ENCODE measurements around the gene DYNLT2B.

The DYNLT2B gene

DNA sequence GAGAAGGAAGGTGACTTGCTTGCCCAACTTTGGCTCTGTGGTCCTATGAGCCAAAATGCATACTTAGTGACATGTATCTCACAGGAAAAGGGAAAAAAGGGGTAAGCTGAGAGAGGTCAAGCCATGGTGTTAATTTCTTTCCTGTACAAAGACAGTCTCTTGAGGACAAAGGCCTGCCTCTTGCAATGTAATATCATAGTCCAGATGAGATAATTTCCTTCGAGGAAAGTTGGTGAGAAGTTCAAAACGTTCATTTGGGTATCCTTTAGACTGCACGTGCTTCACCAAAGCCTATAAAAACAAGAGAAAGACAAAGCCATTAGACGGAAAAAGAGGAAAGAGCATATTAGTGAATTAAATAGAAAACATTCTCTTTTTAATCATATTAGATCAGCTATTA lies 38.5 kb upstream of the DYNLT2B start:
- ATAC-seq = no peak
- TF ChIP-seq ZNF8 (CRISPR knock-in tag; IDR thresholded peaks at IDR 0.05) = no peak

- no peak for TF ChIP-seq TCF4 (CRISPR knock-in tag; IDR thresholded peaks at IDR 0.05; ENCODE audit: borderline replicate concordance)
- TF ChIP-seq CSDC2 (CRISPR knock-in tag; IDR thresholded peaks at IDR 0.05) = no peak
- ATAC-seq = no peak
Observed at GRCh38 chr3:196355668-196356067, 37.6 kb upstream of the DYNLT2B start.

DNA sequence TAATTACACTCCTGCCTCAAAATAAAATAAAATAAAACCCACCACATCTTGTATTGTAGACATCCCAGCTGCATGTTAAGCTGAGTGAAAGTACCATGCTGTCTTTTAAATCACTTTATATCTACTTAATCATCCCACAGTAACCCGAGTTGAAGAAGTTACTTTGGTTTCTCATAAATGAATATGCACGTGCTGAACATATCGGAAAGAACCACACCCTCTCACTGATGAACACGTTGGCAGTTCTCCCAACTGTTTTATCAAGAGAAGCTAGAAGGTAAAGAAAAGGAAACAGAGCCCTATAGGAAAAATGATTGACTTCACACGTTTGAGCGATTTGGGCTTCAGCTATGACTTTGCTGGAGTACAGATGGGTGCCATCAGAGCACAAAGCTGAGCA lies 36.1 kb upstream of the DYNLT2B start:
- no peak for ATAC-seq
- TF ChIP-seq TOX (CRISPR knock-in tag; IDR thresholded peaks at IDR 0.05; ENCODE audit: borderline replicate concordance) = no peak
- no peak for TF ChIP-seq ZC3H10 (CRISPR knock-in tag; IDR thresholded peaks at IDR 0.05)
- no peak for TF ChIP-seq TSHZ2 (CRISPR knock-in tag; IDR thresholded peaks at IDR 0.05)
- TF ChIP-seq TCF4 (CRISPR knock-in tag; IDR thresholded peaks at IDR 0.05; ENCODE audit: borderline replicate concordance) = no peak

DNA sequence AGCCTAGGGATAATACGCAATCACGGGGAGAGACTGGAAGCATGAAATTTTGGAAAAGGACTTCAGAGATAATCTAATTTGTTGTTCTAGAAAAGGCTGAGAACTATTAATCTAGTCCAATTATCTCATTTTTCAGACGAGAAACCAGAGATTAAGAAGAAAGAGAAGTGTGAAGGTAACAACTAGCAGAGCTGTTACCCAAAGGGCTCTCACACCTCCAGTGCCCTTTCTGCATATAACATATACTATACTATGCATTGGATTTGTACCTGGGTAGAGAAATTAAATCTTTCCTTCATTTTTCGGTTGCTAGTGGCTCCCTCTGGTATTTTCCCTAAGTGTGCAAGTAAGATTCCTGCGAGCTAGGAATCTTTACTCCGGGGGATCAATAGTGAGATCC lies 33.5 kb upstream of the DYNLT2B start:
- ATAC-seq = no peak
- no peak for TF ChIP-seq TCF4 (CRISPR knock-in tag; IDR thresholded peaks at IDR 0.05; ENCODE audit: borderline replicate concordance)
- TF ChIP-seq OSR1 (CRISPR knock-in tag; IDR thresholded peaks at IDR 0.05) = no peak
- no peak for TF ChIP-seq PPARA (CRISPR knock-in tag; IDR thresholded peaks at IDR 0.05; ENCODE audit: borderline replicate concordance)
- TF ChIP-seq ISL1 (CRISPR knock-in tag; IDR thresholded peaks at IDR 0.05) = no peak

- no peak for ATAC-seq
- no peak for TF ChIP-seq ARNTL (CRISPR knock-in tag; IDR thresholded peaks at IDR 0.05; ENCODE audit: borderline replicate concordance, low read depth)
- TF ChIP-seq ZNF565 (CRISPR knock-in tag; conservative IDR thresholded peaks at IDR 0.05; ENCODE audit: low read depth) = no peak
- no peak for TF ChIP-seq ZFP30 (CRISPR knock-in tag; IDR thresholded peaks at IDR 0.05)
- no peak for TF ChIP-seq ZNF8 (CRISPR knock-in tag; IDR thresholded peaks at IDR 0.05)
- no peak for TF ChIP-seq CREB5 (CRISPR knock-in tag; IDR thresholded peaks at IDR 0.05; ENCODE audit: low read depth)
- no peak for TF ChIP-seq RARB (CRISPR knock-in tag; IDR thresholded peaks at IDR 0.05)
- no peak for TF ChIP-seq ISL1 (CRISPR knock-in tag; IDR thresholded peaks at IDR 0.05)
- TF ChIP-seq OSR1 (CRISPR knock-in tag; IDR thresholded peaks at IDR 0.05) = no peak
- TF ChIP-seq BACH2 (CRISPR knock-in tag; IDR thresholded peaks at IDR 0.05; ENCODE audit: borderline replicate concordance) = no peak
- TF ChIP-seq CSDC2 (CRISPR knock-in tag; IDR thresholded peaks at IDR 0.05) = no peak
- no peak for TF ChIP-seq ZFP3 (CRISPR knock-in tag; IDR thresholded peaks at IDR 0.05)
- TF ChIP-seq GLIS3 (CRISPR knock-in tag; IDR thresholded peaks at IDR 0.05) = no peak
- no peak for TF ChIP-seq ZNF70 (CRISPR knock-in tag; IDR thresholded peaks at IDR 0.05)
- TF ChIP-seq ZC3H10 (CRISPR knock-in tag; IDR thresholded peaks at IDR 0.05) = no peak
- TF ChIP-seq PPARA (CRISPR knock-in tag; IDR thresholded peaks at IDR 0.05; ENCODE audit: borderline replicate concordance) = no peak
- TF ChIP-seq TCF4 (CRISPR knock-in tag; IDR thresholded peaks at IDR 0.05; ENCODE audit: borderline replicate concordance) = no peak
- TF ChIP-seq SNAI2 (CRISPR knock-in tag; IDR thresholded peaks at IDR 0.05) = no peak
Observed at GRCh38 chr3:196350067-196350466, 32.0 kb upstream of the DYNLT2B start.

GRCh38 chr3:196348698-196349097 lies 30.7 kb upstream of the DYNLT2B start:
- TF ChIP-seq TSHZ2 (CRISPR knock-in tag; IDR thresholded peaks at IDR 0.05) (no peak), ZNF70 (CRISPR knock-in tag; IDR thresholded peaks at IDR 0.05) (no peak), CSDC2 (CRISPR knock-in tag; IDR thresholded peaks at IDR 0.05) (no peak), GLIS3 (CRISPR knock-in tag; IDR thresholded peaks at IDR 0.05) (no peak), SNAI2 (CRISPR knock-in tag; IDR thresholded peaks at IDR 0.05) (no peak)
- TF ChIP-seq, protein P1, sequence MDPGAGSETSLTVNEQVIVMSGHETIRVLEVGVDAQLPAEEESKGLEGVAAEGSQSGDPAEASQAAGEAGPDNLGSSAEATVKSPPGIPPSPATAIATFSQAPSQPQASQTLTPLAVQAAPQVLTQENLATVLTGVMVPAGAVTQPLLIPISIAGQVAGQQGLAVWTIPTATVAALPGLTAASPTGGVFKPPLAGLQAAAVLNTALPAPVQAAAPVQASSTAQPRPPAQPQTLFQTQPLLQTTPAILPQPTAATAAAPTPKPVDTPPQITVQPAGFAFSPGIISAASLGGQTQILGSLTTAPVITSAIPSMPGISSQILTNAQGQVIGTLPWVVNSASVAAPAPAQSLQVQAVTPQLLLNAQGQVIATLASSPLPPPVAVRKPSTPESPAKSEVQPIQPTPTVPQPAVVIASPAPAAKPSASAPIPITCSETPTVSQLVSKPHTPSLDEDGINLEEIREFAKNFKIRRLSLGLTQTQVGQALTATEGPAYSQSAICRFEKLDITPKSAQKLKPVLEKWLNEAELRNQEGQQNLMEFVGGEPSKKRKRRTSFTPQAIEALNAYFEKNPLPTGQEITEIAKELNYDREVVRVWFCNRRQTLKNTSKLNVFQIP (CRISPR knock-in tag; IDR thresholded peaks at IDR 0.05; ENCODE audit: borderline replicate concordance, low read depth) = no peak
- no peak for ATAC-seq

Measured in SK-N-SH treated with all-trans-retinoic acid at 6 μM for 48 hours (cell line).